GM12891 (cell line): ENCODE data around the gene PSD.

ENCODE experiments used
- PAX5 ChIP-seq: IDR thresholded peaks from 2 replicates; pipeline ENCODE4 v1.6.1; 2011; ENCODE audit warnings: low read length, moderate library complexity, mild to moderate bottlenecking; ENCODE audit not compliant: insufficient read depth, severe bottlenecking
- POLR2A ChIP-seq: IDR thresholded peaks from 2 replicates; pipeline ENCODE4 v1.6.1; 2011; ENCODE audit warnings: low read depth, low read length, control low read depth
- POLR2AphosphoS5 ChIP-seq: IDR thresholded peaks from 2 replicates; pipeline ENCODE4 v1.6.1; 2011; ENCODE audit warnings: low read depth, low read length, control low read depth
- SPI1 ChIP-seq: IDR thresholded peaks from 2 replicates; pipeline ENCODE4 v1.6.1; 2011; ENCODE audit warnings: low read depth, low read length, control low read depth

DNA sequence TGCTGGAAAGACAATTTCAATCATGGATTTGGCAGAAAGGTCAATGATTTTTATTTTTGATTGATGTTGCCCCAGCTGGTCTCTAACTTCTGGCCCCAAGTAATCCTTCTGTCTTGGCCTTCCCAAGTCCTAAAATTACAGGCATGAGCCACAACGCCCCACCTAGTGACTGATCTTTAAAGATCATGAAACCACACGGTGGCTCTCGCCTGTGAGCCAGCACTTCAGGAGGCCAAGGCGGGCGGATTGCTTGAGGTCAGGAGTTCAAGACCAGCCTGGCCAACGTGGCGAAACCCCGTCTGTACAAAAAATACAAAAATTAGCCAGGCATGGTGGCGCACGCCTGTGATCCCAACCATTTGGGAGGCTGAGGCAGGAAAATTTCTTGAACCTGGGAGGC, 45.4 kb upstream of the PSD start:
- TF ChIP-seq POLR2A (no peak), POLR2AphosphoS5 (no peak), SPI1 (no peak), PAX5 (no peak)
